Trophoblast cell (in vitro differentiated cells and primary cell): ENCODE measurements around the gene UGT3A2. TPM values are rescaled to one million over a fixed set of nuclear protein-coding genes. Genes with fewer than 3 reads are reported as not detected.

Experiments
- DNase-seq, 2 donors: peaks; one replicate each; pipeline ENCODE4 v3.0.0-alpha.2; 2016
- H2AFZ ChIP-seq: 2 replicates; pipeline ENCODE4 v1.6.1; 2013; ENCODE audit warnings: low read length, moderate library complexity, mild to moderate bottlenecking; ENCODE audit not compliant: insufficient read depth, poor library complexity
- H2AK5ac ChIP-seq: 2 replicates; pipeline ENCODE4 v1.6.1; 2013; ENCODE audit warnings: mild to moderate bottlenecking, low read length
- H2BK120ac ChIP-seq: 2 replicates; pipeline ENCODE4 v1.6.1; 2013; ENCODE audit warnings: low read length, mild to moderate bottlenecking, moderate library complexity; ENCODE audit not compliant: insufficient read depth, poor library complexity
- H2BK12ac ChIP-seq: 2 replicates; pipeline ENCODE4 v1.6.1; 2013; ENCODE audit warnings: mild to moderate bottlenecking, low read length, moderate library complexity
- H2BK5ac ChIP-seq: 2 replicates; pipeline ENCODE4 v1.6.1; 2013; ENCODE audit warnings: low read length, low read depth, moderate library complexity, mild to moderate bottlenecking; ENCODE audit not compliant: poor library complexity
- H3K14ac ChIP-seq: 2 replicates; pipeline ENCODE4 v1.6.1; 2013; ENCODE audit warnings: mild to moderate bottlenecking, low read length
- H3K18ac ChIP-seq: 2 replicates; pipeline ENCODE4 v1.6.1; 2013; ENCODE audit warnings: mild to moderate bottlenecking, low read length
- H3K23ac ChIP-seq: 2 replicates; pipeline ENCODE4 v1.6.1; 2013; ENCODE audit warnings: low read length
- H3K27ac ChIP-seq: 2 replicates; pipeline ENCODE4 v1.5.1; 2013; ENCODE audit warnings: low read depth, mild to moderate bottlenecking, inconsistent platforms, low read length, moderate library complexity
- H3K27me3 ChIP-seq: 2 replicates; pipeline ENCODE4 v1.6.1; 2013; ENCODE audit warnings: inconsistent platforms, mild to moderate bottlenecking, low read length, moderate library complexity; ENCODE audit not compliant: insufficient read depth
- H3K36me3 ChIP-seq, 2 experiments: 1 replicate in 1 of 2; 2 replicates in 1 of 2; pipeline ENCODE4 v1.6.1; 2013; ENCODE audit warnings: low read length in 2 of 2, mild to moderate bottlenecking in 2 of 2, moderate library complexity in 1 of 2; ENCODE audit not compliant: insufficient read depth in 2 of 2, control insufficient read depth in 1 of 2
- H3K4ac ChIP-seq: 2 replicates; pipeline ENCODE4 v1.6.1; 2013; ENCODE audit warnings: low read depth, mild to moderate bottlenecking, low read length, moderate library complexity
- H3K4me1 ChIP-seq, 2 experiments: 1 replicate in 1 of 2; 2 replicates in 1 of 2; pipeline ENCODE4 v1.6.1; 2013; ENCODE audit warnings: low read length in 2 of 2, mild to moderate bottlenecking in 2 of 2, moderate library complexity in 1 of 2; ENCODE audit not compliant: insufficient read depth in 2 of 2, control insufficient read depth in 1 of 2
- H3K4me2 ChIP-seq: 2 replicates; pipeline ENCODE4 v1.6.1; 2013; ENCODE audit warnings: inconsistent platforms, mild to moderate bottlenecking, low read length, moderate library complexity
- H3K4me3 ChIP-seq: 2 replicates; pipeline ENCODE4 v1.5.1; 2013; ENCODE audit warnings: mild to moderate bottlenecking, low read depth, low read length, inconsistent platforms
- H3K79me1 ChIP-seq: one replicate; pipeline ENCODE4 v1.6.1; 2013; ENCODE audit warnings: low read length
- H3K79me2 ChIP-seq: 2 replicates; pipeline ENCODE4 v1.6.1; 2013; ENCODE audit warnings: low read length, mild to moderate bottlenecking; ENCODE audit not compliant: control insufficient read depth, insufficient read depth, poor library complexity
- H3K9ac ChIP-seq: 2 replicates; pipeline ENCODE4 v1.6.1; 2013; ENCODE audit warnings: mild to moderate bottlenecking, low read length
- H3K9me3 ChIP-seq: 2 replicates; pipeline ENCODE4 v1.6.1; 2013; ENCODE audit warnings: low read depth, mild to moderate bottlenecking, control low read depth, inconsistent platforms, low read length; ENCODE audit not compliant: insufficient read depth
- H4K12ac ChIP-seq: 2 replicates; pipeline ENCODE4 v1.6.1; 2013; ENCODE audit warnings: low read depth, mild to moderate bottlenecking, low read length, moderate library complexity
- H4K8ac ChIP-seq: 2 replicates; pipeline ENCODE4 v1.6.1; 2013; ENCODE audit warnings: low read depth, mild to moderate bottlenecking, low read length, moderate library complexity
- H4K91ac ChIP-seq: one replicate; pipeline ENCODE4 v1.6.1; 2013; ENCODE audit warnings: low read depth, mild to moderate bottlenecking, low read length, moderate library complexity
- WGBS: extraction: QIAGEN DNeasy Blood & Tissue Kit; methylation state at CpG from one replicate; pipeline ENCODE4 v1.1.7; 2013; ENCODE audit warnings: missing lambda C conversion rate; ENCODE audit not compliant: insufficient read length, insufficient coverage; ENCODE audit errors: extremely low coverage; 5-methylcytosine and 5-hydroxymethylcytosine counted together
- polyA plus RNA-seq: library from polyadenylated mRNA; stranded (reverse); fragments of 200-250 nt; gene quantifications from 2 replicates; pipeline ENCODE4 v1.2.3, GENCODE V29; 2013

UGT3A2 gene
- 4.7 and 5.0 TPM in 2 replicates for polyA plus RNA-seq

GRCh38 chr5:36066540-36067210 is at the start of gene UGT3A2:
Gene UGT3A2 (minus strand): TSS chr5:36066882. CDS start chr5:36066789, 93 bp downstream.
- Histone ChIP-seq H3K79me1 (no peaks in the 10 kb centered on the region), H3K27ac (no peak within 1 kb of the TSS), H3K4me1 (peaks cover 0 to 9% of the 10 kb centered on the region in 2 experiments), H2BK12ac (no peak within 1 kb of the TSS), H3K4me2 (peak within 1 kb of the TSS; percentile 65), H3K18ac (no peak within 1 kb of the TSS), H4K12ac (no peak within 1 kb of the TSS), H2BK120ac (no peak within 1 kb of the TSS), H3K36me3 (no peaks in the 10 kb centered on the region), H3K4ac (no peak within 1 kb of the TSS), H3K9ac (no peak within 1 kb of the TSS), H2AFZ (peak within 1 kb of the TSS; percentile 4), H3K4me3 (peak within 1 kb of the TSS; percentile 61), H3K14ac (no peak within 1 kb of the TSS), H2BK5ac (no peak within 1 kb of the TSS), H3K27me3 (no peaks in the 10 kb centered on the region), H2AK5ac (no peak within 1 kb of the TSS), H4K91ac (no peak within 1 kb of the TSS), H3K23ac (no peak within 1 kb of the TSS), H4K8ac (peak within 1 kb of the TSS; percentile 11), H3K79me2 (no peaks in the 10 kb centered on the region), H3K9me3 (no peaks in the 10 kb centered on the region)
- no CpG with 5 or more reads among the region's 22 CpGs for WGBS
- no peak for DNase-seq

- WGBS: no CpG with 5 or more reads among the region's 1 CpG
- no peak overlapping the region for H3K23ac ChIP-seq
- H3K14ac ChIP-seq: no peak overlapping the region
- no peak overlapping the region for H2AFZ ChIP-seq
- no peak overlapping the region for H3K4me2 ChIP-seq
- no peaks in the 10 kb centered on the region for H3K27me3 ChIP-seq
- no peaks in the 10 kb centered on the region for H3K9me3 ChIP-seq
- no peak overlapping the region for H2BK12ac ChIP-seq
- no peak overlapping the region for H3K27ac ChIP-seq
- H3K4me1 ChIP-seq: no peaks in the 10 kb centered on the region
- H2BK5ac ChIP-seq: no peak overlapping the region
- H4K8ac ChIP-seq: no peak overlapping the region
- no peaks in the 10 kb centered on the region for H3K36me3 ChIP-seq
- no peak overlapping the region for H3K4me3 ChIP-seq
- H3K18ac ChIP-seq: no peak overlapping the region
- no peak overlapping the region for H4K12ac ChIP-seq
- no peak for DNase-seq
- no peak overlapping the region for H3K9ac ChIP-seq
- no peaks in the 10 kb centered on the region for H3K79me2 ChIP-seq
- H3K79me1 ChIP-seq: no peaks in the 10 kb centered on the region
- no peak overlapping the region for H3K4ac ChIP-seq
- H2AK5ac ChIP-seq: no peak overlapping the region
- H2BK120ac ChIP-seq: no peak overlapping the region
- H4K91ac ChIP-seq: no peak overlapping the region
Observed at GRCh38 chr5:36111238-36111637, 44.6 kb upstream of the UGT3A2 start.

GRCh38 chr5:36108758-36109460 is 42.2 kb upstream of the UGT3A2 start:
- Histone ChIP-seq H2BK120ac (no peak overlapping the region), H3K27me3 (no peaks in the 10 kb centered on the region), H4K8ac (no peak overlapping the region), H3K9ac (no peak overlapping the region), H2AK5ac (no peak overlapping the region), H4K91ac (no peak overlapping the region), H3K27ac (no peak overlapping the region), H3K18ac (no peak overlapping the region), H2AFZ (no peak overlapping the region), H3K9me3 (no peaks in the 10 kb centered on the region), H3K4me2 (no peak overlapping the region), H3K4me3 (no peak overlapping the region), H3K79me1 (no peaks in the 10 kb centered on the region), H3K4ac (no peak overlapping the region), H3K79me2 (no peaks in the 10 kb centered on the region), H3K23ac (no peak overlapping the region), H4K12ac (no peak overlapping the region), H2BK5ac (no peak overlapping the region), H3K14ac (no peak overlapping the region), H3K36me3 (no peaks in the 10 kb centered on the region), H2BK12ac (no peak overlapping the region), H3K4me1 (no peaks in the 10 kb centered on the region)
- WGBS: no CpG with 5 or more reads among the region's 3 CpGs
- no peak for DNase-seq

GRCh38 chr5:36105819-36106218 is 39.1 kb upstream of the UGT3A2 start:
- no CpG with 5 or more reads among the region's 2 CpGs for WGBS
- Histone ChIP-seq H2BK12ac (no peak overlapping the region), H3K4me3 (no peak overlapping the region), H2BK5ac (no peak overlapping the region), H3K9me3 (no peaks in the 10 kb centered on the region), H3K23ac (no peak overlapping the region), H3K14ac (no peak overlapping the region), H2AFZ (no peak overlapping the region), H3K18ac (no peak overlapping the region), H4K8ac (no peak overlapping the region), H3K4me2 (no peak overlapping the region), H3K4me1 (no peaks in the 10 kb centered on the region), H3K27me3 (no peaks in the 10 kb centered on the region), H3K79me2 (no peaks in the 10 kb centered on the region), H3K4ac (no peak overlapping the region), H3K9ac (no peak overlapping the region), H2AK5ac (no peak overlapping the region), H3K79me1 (no peaks in the 10 kb centered on the region), H4K12ac (no peak overlapping the region), H2BK120ac (no peak overlapping the region), H4K91ac (no peak overlapping the region), H3K27ac (no peak overlapping the region), H3K36me3 (no peaks in the 10 kb centered on the region)
- no peak for DNase-seq
